GM18868 (cell line): ENCODE measurements around the gene PRAMEF5.
"Not testable (repeated sequence)": the region's sequence is repeated elsewhere in the genome, so short reads cannot be mapped to it uniquely, and the experiment has no call there.

Experiments used
- ATAC-seq: cut with Tn5 transposase; IDR thresholded peaks from one replicate; pipeline ENCODE4 v1.9.1; 2021; ENCODE audit warnings: mild to moderate bottlenecking, moderate library complexity; ENCODE audit not compliant: unreplicated experiment

Gene PRAMEF5

GRCh38 chr1:13265124-13265523 is 11.1 kb downstream of the PRAMEF5 start:
- not testable (repeated sequence) for ATAC-seq

GRCh38 chr1:13277016-13277415 is 23.0 kb downstream of the PRAMEF5 start:
- not testable (repeated sequence) for ATAC-seq

GRCh38 chr1:13279617-13280016 is 25.6 kb downstream of the PRAMEF5 start:
- ATAC-seq = not testable (repeated sequence)

- ATAC-seq = not testable (repeated sequence)
These were observed 31.0 kb downstream of the PRAMEF5 start, which contains the start of gene PRAMEF8 for GRCh38 chr1:13285037-13285436. PRAMEF8 (minus strand) TSS chr1:13285137; CDS start chr1:13284091, 1,046 bp downstream.

GRCh38 chr1:13289030-13289429 is 35.0 kb downstream of the PRAMEF5 start:
- ATAC-seq = not testable (repeated sequence)

- ATAC-seq = not testable (repeated sequence)
These were observed 43.4 kb downstream of the PRAMEF5 start for GRCh38 chr1:13297216-13297931.

- not testable (repeated sequence) for ATAC-seq
These were observed 44.7 kb downstream of the PRAMEF5 start for GRCh38 chr1:13298699-13299098.

GRCh38 chr1:13302197-13302596 is 48.2 kb downstream of the PRAMEF5 start:
- not testable (repeated sequence) for ATAC-seq

GRCh38 chr1:13303239-13303638 is 49.2 kb downstream of the PRAMEF5 start, which contains the start of gene PRAMEF33:
PRAMEF33 (plus strand) TSS chr1:13303539; CDS start chr1:13305955, 2,416 bp downstream.
- not testable (repeated sequence) for ATAC-seq
